ES-I3 (cell line): Measurements from ENCODE around the gene SCN7A.
"Not testable (repeated sequence)": the region's sequence is repeated elsewhere in the genome, so short reads cannot be mapped to it uniquely, and the experiment has no call there.

Source experiments
- H3K36me3 ChIP-seq: 2 replicates; pipeline ENCODE4 v1.6.1; 2013; ENCODE audit warnings: mild to moderate bottlenecking, low read length, control low read depth, moderate library complexity; ENCODE audit not compliant: insufficient read depth
- H3K4me1 ChIP-seq: 2 replicates; pipeline ENCODE4 v1.6.1; 2013; ENCODE audit warnings: mild to moderate bottlenecking, control low read depth, low read length; ENCODE audit not compliant: insufficient read depth
- H3K9ac ChIP-seq: 2 replicates; pipeline ENCODE4 v1.6.1; 2013; ENCODE audit warnings: low read depth, mild to moderate bottlenecking, low read length, moderate library complexity
- H3K9me3 ChIP-seq: 2 replicates; pipeline ENCODE4 v1.6.1; 2013; ENCODE audit warnings: mild to moderate bottlenecking, low read length, moderate library complexity; ENCODE audit not compliant: control insufficient read depth, insufficient read depth

Gene SCN7A

DNA sequence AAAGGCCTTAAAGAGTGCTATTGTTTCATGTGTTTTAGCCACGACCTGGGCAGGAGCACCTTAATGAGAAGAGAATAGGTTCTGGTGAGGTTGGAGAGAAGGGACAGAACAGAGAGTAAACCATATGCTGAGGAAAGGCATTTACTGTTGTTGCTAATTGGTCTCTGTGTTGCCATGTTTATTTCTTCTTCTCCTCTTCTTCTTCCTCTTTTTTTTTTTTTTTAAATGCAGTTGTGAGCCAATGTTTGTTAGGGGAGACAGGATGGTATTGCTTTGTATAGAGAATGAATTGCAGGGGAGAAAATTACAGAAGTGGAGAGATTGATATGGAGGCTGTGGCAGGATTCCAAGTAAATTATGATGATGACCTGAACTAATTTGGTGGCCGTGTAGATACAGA lies 120.9 kb downstream of the SCN7A start:
- no peak overlapping the region for H3K9ac ChIP-seq
- H3K4me1 ChIP-seq, result peaks cover 14% of the 10 kb centered on the region

DNA sequence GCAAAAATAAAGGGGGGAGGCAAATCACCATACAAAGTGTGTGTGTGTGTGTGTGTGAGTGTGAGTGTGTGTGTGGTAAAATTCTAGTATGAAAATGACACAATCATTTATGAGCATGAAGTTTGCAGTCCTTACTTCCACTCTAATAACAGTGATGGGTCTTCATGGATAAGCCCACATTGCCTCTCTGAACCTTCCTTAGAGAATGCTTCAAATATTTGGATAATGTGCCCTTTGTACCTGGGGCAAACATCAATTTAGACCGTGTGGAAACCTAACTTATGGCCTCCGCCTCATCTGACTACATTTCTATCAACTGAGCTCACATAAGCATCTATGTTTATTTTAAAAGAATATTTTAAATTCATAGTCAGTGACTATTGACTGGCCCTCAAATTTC lies 122.0 kb downstream of the SCN7A start:
- H3K4me1 ChIP-seq, result peaks cover 13% of the 10 kb centered on the region

More for the DNA sequence above, 120.9 kb downstream of the SCN7A start:
- Histone ChIP-seq H3K36me3 (no peaks in the 10 kb centered on the region), H3K9me3 (no peaks in the 10 kb centered on the region)

DNA sequence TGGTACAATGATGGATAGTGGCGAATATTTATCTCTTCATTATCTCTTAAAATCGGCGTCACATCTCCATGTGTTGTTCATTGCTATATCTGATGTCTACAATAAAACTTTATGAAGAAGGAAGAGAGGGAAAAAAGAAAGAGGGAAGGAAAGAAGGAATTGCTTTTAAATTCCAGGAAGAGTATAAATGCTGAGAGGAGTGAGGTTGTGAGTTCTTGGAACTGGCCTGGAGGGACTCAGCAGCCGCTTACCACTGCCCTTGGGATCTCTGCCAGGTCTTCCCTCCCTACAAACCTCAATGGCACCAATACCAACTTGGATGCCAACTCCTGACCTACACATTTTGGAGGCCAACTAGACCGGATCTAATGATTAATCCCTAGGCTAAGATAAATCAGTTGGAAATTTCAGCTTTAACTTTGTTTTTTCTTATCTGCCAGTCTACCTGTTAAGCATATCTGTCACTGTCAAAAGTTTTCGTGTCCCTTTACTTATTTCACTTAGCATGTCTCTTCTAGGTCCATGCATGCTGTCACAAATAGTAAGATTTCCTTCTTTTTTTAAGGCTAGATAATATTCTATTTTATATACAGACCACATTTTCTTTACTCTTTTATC lies 128.1 kb downstream of the SCN7A start:
- Histone ChIP-seq H3K36me3 (no peaks in the 10 kb centered on the region), H3K9me3 (no peaks in the 10 kb centered on the region), H3K4me1 (peaks cover 5% of the 10 kb centered on the region; the same call in 1 of the 2 replicates), H3K9ac (no peak overlapping the region)

More for the DNA sequence above, 122.0 kb downstream of the SCN7A start:
- Histone ChIP-seq H3K36me3 (no peaks in the 10 kb centered on the region), H3K9ac (no peak overlapping the region), H3K9me3 (no peaks in the 10 kb centered on the region)

DNA sequence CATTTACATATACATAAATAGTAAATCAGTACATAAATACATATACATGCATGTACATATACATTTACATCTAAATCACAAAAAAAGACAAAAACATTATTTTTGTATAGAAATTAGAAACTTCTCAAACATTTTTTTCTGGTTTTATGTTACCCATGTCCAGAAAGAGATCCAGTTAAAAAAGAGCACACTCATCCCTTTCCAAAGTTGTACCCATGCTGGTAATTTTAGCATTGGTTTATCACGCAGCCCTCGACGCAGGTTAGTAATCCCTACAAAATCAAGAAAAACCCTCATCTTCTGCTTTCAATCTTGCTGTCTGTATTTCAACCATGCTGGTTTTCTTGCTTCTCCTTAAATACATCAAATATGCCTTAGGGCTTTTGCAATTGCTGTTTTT lies 128.8 kb downstream of the SCN7A start:
- Histone ChIP-seq H3K9ac (no peak overlapping the region), H3K36me3 (no peaks in the 10 kb centered on the region), H3K9me3 (no peaks in the 10 kb centered on the region), H3K4me1 (peaks cover 5% of the 10 kb centered on the region; the same call in 1 of the 2 replicates)

DNA sequence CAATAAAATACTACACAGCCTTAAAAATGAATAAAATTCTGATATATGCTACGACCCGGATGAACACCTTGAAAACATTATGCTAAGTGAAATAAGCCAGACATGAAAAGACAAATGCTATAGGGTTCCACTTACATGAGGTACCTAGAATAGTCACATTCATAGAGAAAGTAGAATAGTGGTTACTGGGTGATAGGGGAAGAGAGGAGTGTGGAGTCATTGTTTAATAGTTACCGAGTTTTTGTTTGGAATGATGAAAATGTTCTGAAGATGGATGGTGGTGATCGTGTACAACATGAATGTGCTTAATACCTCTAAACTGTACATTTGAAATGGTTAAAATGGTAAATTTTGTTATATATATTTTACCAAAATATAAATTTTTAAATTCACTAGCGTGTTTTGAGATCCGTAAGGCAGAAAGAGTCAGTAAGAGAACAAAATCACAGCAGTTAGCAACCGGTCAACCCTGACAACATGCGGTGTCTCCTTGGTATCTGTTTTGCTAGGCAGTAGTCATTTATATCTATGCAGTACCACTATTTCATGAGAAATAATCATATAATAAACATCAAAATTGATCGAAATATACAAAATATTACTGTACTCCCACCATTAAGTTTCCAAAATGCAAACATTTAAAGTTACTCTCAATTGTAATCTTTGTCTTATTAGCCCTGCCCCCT lies 129.4 kb downstream of the SCN7A start:
- Histone ChIP-seq H3K4me1 (peaks cover 5% of the 10 kb centered on the region; the same call in 1 of the 2 replicates), H3K36me3 (no peaks in the 10 kb centered on the region), H3K9me3 (no peaks in the 10 kb centered on the region)

DNA sequence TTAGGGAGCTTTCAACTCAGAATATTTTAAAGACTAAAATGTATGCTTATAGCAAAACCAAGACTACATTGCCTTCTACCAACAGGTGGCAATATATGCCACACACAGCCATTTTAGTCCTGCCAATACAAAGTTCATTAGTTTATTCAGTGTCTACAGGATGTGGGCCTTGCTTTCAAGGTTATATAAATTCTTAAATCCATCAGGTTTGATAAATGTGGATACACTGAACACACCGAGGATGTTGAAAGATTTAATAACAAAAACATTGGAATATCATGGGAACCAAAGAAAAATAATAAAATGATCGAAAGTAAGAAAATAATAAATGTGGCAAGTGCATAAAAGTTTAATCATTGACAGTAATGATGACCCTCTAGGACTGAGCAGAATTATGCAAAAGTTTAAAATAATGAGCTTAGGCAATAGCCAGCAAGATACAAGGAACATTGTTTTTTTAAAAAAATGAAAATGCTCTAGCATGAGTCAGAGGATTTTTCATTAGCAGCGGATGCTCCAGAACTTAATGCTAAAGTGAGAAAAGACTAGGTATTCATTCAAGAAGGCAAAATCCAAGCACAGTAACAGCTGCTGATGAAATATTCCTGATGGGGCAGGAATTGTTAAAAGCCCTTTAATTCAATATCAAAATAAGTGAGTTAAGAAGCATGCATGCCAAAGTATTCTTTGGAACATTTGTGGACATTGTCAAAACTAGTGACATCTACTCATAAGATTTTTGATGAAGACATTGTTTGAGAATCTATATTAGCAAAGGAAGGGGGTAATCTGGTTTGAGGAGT lies 132.5 kb downstream of the SCN7A start:
- H3K36me3 ChIP-seq, result no peaks in the 10 kb centered on the region
- H3K9ac ChIP-seq, result no peak overlapping the region
- H3K4me1 ChIP-seq, result peaks cover 5% of the 10 kb centered on the region; the same call in 1 of the 2 replicates

More for the DNA sequence above, 129.4 kb downstream of the SCN7A start:
- H3K9ac ChIP-seq, result no peak overlapping the region

DNA sequence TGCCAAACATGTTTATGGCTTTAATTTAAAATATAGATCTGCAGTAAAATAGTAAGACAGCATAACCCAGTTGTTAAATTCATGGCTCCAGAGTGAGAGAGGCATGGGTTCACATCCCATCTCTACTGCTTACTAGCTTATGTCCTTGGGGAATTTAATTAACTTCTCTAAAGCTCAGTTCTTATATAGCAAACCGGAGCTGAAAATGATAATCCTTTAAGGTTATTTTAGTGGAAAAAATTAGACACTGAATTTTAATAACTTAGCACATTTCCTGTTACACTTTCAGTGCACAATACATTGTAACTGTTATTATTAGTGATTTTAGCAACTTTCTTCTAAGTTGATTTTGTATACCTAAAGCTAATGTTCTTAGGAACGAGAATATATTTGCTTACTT lies 133.1 kb downstream of the SCN7A start:
- peaks cover 5% of the 10 kb centered on the region; the same call in 1 of the 2 replicates for H3K4me1 ChIP-seq

More for the DNA sequence above, 132.5 kb downstream of the SCN7A start:
- H3K9me3 ChIP-seq, result no peaks in the 10 kb centered on the region

DNA sequence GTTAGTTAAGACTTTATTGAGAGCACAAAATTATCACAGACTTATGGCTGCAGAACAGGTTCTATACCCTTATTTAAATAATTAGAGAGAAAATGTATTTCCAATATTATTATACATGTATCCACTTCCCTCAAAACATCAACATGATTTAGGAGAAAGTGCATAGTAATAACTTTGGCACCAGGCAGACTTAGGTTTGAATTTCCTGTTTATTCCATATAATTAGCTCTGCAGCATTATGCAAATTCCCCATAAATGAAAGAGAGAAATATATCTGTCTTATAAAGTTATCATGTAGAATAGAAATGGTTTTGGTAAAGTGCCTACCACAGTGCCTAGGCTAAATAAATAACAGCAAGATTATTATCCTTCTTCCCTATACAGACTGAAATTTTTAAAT lies 133.6 kb downstream of the SCN7A start:
- H3K4me1 ChIP-seq, result peaks cover 5% of the 10 kb centered on the region; the same call in 1 of the 2 replicates
- H3K9me3 ChIP-seq, result no peaks in the 10 kb centered on the region
- no peaks in the 10 kb centered on the region for H3K36me3 ChIP-seq
- no peak overlapping the region for H3K9ac ChIP-seq

More for the DNA sequence above, 133.1 kb downstream of the SCN7A start:
- H3K9me3 ChIP-seq, result no peaks in the 10 kb centered on the region
- no peak overlapping the region for H3K9ac ChIP-seq
- no peaks in the 10 kb centered on the region for H3K36me3 ChIP-seq

DNA sequence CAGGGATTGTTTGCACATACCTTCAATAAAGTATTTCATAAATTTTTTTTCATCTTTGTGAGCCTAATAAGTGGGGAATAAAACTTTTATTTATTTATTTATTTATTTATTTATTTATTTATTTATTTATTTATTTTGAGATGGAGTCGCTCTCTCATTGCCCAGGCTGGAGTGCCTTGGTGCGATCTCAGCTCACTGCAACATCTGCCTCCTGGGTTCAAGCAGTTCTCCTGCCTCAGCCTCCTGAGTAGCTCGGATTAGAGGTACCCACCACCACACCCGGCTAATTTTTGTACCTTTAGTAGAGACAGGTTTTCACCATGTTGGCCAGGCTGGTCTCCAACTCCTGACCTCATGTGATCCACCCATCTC lies 136.1 kb downstream of the SCN7A start:
- not testable (repeated sequence) for H3K4me1 ChIP-seq

DNA sequence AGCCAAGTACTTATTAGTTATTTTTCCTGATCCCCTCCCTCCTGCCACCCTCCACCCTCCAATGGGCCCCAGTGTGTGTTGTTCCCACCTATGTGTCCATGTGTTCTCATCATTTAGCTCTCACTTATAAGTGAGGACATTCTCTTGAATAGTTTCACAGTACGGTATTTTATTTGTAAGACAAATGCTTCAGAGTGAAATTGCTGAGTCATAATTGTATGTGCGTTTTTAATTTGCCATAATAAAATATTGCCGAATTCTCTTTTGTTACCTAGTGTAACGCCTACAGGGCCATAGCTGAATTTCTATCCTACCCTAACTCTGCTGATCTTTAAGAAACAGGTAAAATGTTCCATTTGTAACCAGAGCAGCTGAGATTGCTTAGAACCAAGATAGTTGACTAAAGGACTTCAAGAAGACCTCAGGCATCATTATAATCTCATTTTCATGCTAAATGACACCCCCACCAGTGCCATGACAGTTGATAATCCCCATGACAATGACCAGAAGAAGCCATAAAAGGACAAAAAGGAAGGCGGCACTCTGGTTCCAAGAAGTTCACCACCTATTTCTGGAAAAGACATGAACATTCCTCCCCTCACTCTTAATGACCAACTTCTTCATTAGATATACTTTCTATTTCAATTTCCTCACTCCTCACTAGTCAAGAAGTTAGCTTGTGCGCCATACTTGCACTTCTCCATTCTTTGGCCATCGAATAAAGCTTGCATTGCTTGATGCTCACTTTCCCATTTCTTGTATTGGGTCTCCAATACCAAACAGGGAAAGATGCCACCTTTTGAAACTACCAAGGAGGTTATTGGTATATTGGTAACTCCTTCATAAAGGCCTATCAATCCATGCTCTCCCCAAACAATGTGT lies 136.7 kb downstream of the SCN7A start:
- no peaks in the 10 kb centered on the region for H3K9me3 ChIP-seq
- peaks cover 5% of the 10 kb centered on the region; the same call in 1 of the 2 replicates for H3K4me1 ChIP-seq
- H3K9ac ChIP-seq, result no peak overlapping the region
- H3K36me3 ChIP-seq, result no peaks in the 10 kb centered on the region

More for the DNA sequence above, 136.1 kb downstream of the SCN7A start:
- H3K9ac ChIP-seq, H3K9me3 ChIP-seq, H3K36me3 ChIP-seq: not testable (repeated sequence)
